Ishikawa (cell line): ENCODE results near the gene PRRC2B.

ENCODE experiments used
- CEBPB ChIP-seq: IDR thresholded peaks from 2 replicates; pipeline ENCODE4 v1.6.1; 2012
- CREB1 ChIP-seq: IDR thresholded peaks from 2 replicates; pipeline ENCODE4 v1.6.1; 2012; ENCODE audit warnings: low read depth
- EGR1 ChIP-seq: IDR thresholded peaks from 2 replicates; pipeline ENCODE4 v1.6.1; 2012
- EP300 ChIP-seq: IDR thresholded peaks from 2 replicates; pipeline ENCODE4 v1.6.1; 2012; ENCODE audit warnings: borderline replicate concordance
- FOXM1 ChIP-seq: IDR thresholded peaks from 2 replicates; pipeline ENCODE4 v1.6.1; 2012; ENCODE audit warnings: low read depth, borderline replicate concordance
- NFIC ChIP-seq: IDR thresholded peaks from 2 replicates; pipeline ENCODE4 v1.6.1; 2012
- RAD21 ChIP-seq: IDR thresholded peaks from 2 replicates; pipeline ENCODE4 v1.6.1; 2012; ENCODE audit warnings: low read depth
- TAF1 ChIP-seq: IDR thresholded peaks from 2 replicates; pipeline ENCODE4 v1.6.1; 2012; ENCODE audit warnings: low read depth, mild to moderate bottlenecking
- TCF12 ChIP-seq: IDR thresholded peaks from 2 replicates; pipeline ENCODE4 v1.6.1; 2012; ENCODE audit warnings: low read depth
- TEAD4 ChIP-seq: IDR thresholded peaks from 2 replicates; pipeline ENCODE4 v1.6.1; 2012
- YY1 ChIP-seq: IDR thresholded peaks from 2 replicates; pipeline ENCODE4 v1.6.1; 2012; ENCODE audit warnings: low read depth
- ZBTB7A ChIP-seq: IDR thresholded peaks from 2 replicates; pipeline ENCODE4 v1.6.1; 2012; ENCODE audit warnings: low read depth
- TF ChIP-seq, protein P1 (sequence below): IDR thresholded peaks from 2 replicates; pipeline ENCODE4 v1.6.1; 2012
- TF ChIP-seq, protein P2 (sequence below): IDR thresholded peaks from 2 replicates; pipeline ENCODE4 v1.6.1; 2012
- TF ChIP-seq, protein P3 (sequence below): IDR thresholded peaks from 2 replicates; pipeline ENCODE4 v1.6.1; 2012; ENCODE audit warnings: low read depth, mild to moderate bottlenecking

The PRRC2B gene

DNA sequence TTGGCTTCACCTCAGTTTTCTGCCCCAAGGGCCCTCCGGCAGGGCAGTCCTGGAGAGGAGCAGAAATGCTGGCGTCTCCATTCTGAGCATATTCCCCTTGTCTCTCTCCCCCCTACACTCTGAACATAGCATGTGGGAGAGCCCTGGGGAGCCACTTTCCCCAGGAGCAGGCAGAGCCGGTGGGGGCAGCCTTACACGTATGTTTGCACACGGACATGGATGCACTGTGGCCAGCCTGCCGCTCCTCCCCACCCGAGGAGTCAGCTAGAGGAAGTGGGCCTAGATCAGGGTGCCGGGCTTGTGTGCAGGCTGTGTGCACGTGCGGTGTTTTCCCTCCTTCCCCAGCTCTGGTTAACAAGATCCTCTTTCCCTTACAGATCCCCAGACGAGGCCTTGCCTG, 83.5 kb downstream of the PRRC2B start:
- TF ChIP-seq EP300 = no peak
- TF ChIP-seq, protein P1, sequence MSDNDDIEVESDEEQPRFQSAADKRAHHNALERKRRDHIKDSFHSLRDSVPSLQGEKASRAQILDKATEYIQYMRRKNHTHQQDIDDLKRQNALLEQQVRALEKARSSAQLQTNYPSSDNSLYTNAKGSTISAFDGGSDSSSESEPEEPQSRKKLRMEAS = no peak
- TF ChIP-seq RAD21 = no peak
- TF ChIP-seq YY1 = no peak
- no peak for TF ChIP-seq CREB1
- no peak for TF ChIP-seq NFIC
- no peak for TF ChIP-seq TEAD4
- TF ChIP-seq ZBTB7A = no peak
- no peak for TF ChIP-seq TAF1
- TF ChIP-seq, protein P2, sequence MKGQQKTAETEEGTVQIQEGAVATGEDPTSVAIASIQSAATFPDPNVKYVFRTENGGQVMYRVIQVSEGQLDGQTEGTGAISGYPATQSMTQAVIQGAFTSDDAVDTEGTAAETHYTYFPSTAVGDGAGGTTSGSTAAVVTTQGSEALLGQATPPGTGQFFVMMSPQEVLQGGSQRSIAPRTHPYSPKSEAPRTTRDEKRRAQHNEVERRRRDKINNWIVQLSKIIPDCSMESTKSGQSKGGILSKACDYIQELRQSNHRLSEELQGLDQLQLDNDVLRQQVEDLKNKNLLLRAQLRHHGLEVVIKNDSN = no peak
- TF ChIP-seq EGR1 = no peak
- no peak for TF ChIP-seq TCF12

DNA sequence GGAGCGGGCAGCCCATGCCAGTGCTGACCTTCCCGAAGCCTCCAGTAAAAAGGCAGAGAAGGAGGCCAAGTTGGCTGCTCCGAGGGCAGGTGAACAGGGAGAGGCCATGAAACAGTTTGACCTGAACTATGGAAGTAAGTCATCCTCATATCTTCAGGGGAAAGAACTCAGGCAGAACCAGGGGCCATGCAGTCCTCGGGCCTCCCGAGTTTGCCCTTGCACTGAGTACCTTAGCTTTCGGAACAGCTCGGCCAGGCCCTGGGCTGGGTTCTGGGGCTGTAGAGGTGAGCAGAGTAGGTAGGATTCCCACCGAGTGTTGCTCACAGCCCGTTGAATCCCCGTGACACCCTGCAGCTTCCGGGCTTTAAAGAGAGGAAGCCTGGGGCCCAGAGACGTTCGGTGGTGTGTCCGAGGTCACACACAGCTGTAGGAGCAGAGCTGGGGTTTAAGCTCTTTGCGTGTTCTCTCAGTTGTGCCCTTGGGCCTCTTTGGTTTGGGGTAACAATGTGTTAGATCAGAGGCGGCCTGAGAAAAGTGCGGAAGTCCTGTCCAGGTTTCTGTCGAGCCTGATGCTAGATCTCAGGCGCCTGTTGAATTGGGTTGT, 84.0 kb downstream of the PRRC2B start:
- TF ChIP-seq CEBPB (no peak), FOXM1 (no peak), TCF12 (no peak), YY1 (no peak)

DNA sequence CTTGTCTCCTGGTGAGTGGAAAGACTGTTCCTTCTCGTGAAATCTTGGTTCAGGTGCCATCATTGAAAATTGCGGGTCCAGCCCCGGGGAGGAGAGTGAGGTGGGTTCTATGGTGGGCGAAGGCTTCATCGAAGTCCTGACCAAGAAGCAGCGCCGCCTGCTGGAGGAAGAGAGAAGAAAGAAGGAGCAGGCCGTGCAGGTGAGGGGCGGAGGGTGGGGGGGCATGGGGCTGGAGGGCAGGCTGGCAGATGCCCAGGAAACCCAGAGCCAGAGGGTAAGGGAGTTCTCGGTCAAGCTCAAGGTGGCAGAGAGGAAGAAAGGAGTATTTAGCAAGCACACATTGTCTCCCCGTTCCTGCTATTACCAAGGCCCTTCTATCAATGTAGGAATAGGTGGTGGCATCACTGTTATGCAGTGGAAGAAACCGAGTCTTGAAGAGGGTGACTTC, 84.6 kb downstream of the PRRC2B start:
- peak; percentile 36; the same call in 1 of the 2 replicates for TF ChIP-seq RAD21
- TF ChIP-seq EP300 = no peak
- no peak for TF ChIP-seq EGR1
- TF ChIP-seq TAF1 = no peak
- TF ChIP-seq CREB1 = no peak
- TF ChIP-seq FOXM1 = no peak

DNA sequence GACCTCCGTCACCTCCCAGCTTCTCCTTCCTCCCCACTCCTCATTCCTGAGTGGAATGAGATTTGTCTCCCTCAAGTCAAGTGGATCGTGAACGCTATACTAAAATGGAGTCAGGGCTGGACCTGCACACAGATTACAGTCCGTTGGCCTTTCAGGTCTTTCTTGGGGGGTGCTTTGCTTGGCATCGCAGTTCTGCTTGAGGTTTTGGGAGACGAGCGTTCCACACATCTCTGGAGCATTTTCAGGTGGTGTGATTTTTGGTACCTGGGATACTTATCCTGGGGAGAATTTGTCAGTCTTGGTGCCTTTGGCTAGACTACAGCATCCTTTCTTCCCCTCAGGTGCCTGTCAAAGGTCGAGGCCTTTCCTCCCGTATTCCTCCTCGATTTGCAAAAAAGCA, 85.0 kb downstream of the PRRC2B start:
- TF ChIP-seq, protein P1 = no peak
- TF ChIP-seq, protein P3, sequence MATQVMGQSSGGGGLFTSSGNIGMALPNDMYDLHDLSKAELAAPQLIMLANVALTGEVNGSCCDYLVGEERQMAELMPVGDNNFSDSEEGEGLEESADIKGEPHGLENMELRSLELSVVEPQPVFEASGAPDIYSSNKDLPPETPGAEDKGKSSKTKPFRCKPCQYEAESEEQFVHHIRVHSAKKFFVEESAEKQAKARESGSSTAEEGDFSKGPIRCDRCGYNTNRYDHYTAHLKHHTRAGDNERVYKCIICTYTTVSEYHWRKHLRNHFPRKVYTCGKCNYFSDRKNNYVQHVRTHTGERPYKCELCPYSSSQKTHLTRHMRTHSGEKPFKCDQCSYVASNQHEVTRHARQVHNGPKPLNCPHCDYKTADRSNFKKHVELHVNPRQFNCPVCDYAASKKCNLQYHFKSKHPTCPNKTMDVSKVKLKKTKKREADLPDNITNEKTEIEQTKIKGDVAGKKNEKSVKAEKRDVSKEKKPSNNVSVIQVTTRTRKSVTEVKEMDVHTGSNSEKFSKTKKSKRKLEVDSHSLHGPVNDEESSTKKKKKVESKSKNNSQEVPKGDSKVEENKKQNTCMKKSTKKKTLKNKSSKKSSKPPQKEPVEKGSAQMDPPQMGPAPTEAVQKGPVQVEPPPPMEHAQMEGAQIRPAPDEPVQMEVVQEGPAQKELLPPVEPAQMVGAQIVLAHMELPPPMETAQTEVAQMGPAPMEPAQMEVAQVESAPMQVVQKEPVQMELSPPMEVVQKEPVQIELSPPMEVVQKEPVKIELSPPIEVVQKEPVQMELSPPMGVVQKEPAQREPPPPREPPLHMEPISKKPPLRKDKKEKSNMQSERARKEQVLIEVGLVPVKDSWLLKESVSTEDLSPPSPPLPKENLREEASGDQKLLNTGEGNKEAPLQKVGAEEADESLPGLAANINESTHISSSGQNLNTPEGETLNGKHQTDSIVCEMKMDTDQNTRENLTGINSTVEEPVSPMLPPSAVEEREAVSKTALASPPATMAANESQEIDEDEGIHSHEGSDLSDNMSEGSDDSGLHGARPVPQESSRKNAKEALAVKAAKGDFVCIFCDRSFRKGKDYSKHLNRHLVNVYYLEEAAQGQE = no peak
- no peak for TF ChIP-seq EP300

DNA sequence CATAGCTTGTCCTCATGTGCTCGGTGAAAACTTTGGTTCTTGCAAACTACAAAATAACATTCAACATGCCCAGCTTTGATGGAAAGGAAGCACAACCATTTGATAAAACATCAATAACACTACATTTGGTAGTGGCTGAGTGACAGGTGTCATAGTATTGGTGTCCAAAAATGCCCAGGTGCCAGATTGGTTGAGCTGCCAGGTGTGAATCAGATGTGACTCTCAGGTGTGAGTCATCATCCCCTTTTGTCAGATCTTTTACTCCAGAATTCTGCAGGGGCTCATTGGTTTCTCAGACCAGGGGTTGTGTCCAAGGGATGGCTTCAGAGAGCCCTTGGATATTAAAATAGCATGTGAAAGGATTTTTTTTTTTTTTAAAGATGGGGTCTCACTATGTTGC, 86.4 kb downstream of the PRRC2B start:
- TF ChIP-seq, protein P3 = no peak
- TF ChIP-seq EP300 = no peak

DNA sequence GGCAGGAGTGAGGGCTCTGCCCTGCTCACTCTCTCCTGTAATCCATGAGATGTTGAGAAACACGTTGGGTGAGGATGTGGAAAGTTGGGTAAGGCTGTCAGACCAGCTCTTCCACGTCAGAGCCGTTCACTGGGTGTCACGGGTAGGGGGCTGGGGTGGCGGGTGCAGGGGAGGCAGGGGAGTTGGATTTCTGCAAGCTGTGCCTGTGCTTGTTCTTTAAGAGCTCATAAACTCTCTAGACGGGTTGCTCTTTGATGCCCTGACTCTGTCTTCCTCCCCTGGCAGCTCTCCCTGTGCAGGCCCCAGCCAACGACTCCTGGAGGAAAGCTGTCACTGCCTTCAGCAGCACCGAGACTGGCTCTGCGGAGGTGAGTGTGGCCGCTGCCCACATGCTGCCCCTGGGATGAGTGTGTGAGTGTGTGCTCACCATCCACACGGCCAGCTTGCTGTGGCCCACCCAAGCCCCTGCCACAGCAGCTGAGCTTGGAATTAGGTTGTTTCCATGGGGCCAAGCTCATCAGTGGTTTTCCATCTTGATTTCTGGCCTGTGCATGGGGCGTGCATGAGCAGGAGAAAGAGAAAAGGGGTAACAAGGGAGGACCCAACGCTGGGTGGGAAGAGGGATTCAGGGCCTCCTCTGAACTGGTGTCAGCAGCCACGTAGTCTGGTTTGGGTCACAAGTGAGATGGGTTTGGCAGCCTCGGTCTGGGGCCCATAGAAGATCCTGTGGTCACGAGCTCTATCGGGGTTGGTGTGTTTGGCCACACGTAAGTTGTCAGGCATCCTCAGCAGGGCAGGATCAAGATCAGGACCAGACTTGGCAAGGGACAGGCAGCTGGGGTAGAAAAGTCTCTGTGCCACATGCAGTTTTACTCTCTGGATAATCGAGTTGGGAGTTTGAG, 87.8 kb downstream of the PRRC2B start:
- no peak for TF ChIP-seq EGR1
- no peak for TF ChIP-seq NFIC
- no peak for TF ChIP-seq CEBPB
- TF ChIP-seq YY1 = no peak
- TF ChIP-seq, protein P2 = no peak
- TF ChIP-seq RAD21 = no peak
- TF ChIP-seq TCF12 = no peak
- no peak for TF ChIP-seq FOXM1
- TF ChIP-seq, protein P3 = no peak
- no peak for TF ChIP-seq EP300
- TF ChIP-seq, protein P1 = no peak
- TF ChIP-seq ZBTB7A = no peak
